IPS-11a (cell line): Measurements from ENCODE around the gene MAPK10.
"Not testable (repeated sequence)": the region's sequence is repeated elsewhere in the genome, so short reads cannot be mapped to it uniquely, and the experiment has no call there.

Experiments used
- H3K4me3 ChIP-seq: one replicate; pipeline ENCODE4 v1.5.1; 2013; ENCODE audit warnings: low read depth, low read length, control low read depth

Gene MAPK10

GRCh38 chr4:86114563-86114962 is 245.3 kb downstream of the MAPK10 start:
- no peak overlapping the region for H3K4me3 ChIP-seq

GRCh38 chr4:86108834-86109233 is 251.0 kb downstream of the MAPK10 start:
- H3K4me3 ChIP-seq: no peak overlapping the region

- no peak overlapping the region for H3K4me3 ChIP-seq
Measured at GRCh38 chr4:86108137-86108536, 251.7 kb downstream of the MAPK10 start.

GRCh38 chr4:86107112-86107511 is 252.7 kb downstream of the MAPK10 start:
- no peak overlapping the region for H3K4me3 ChIP-seq

- no peak overlapping the region for H3K4me3 ChIP-seq
Measured at GRCh38 chr4:86106475-86106874, 253.4 kb downstream of the MAPK10 start.

GRCh38 chr4:86101841-86102240 is 258.0 kb downstream of the MAPK10 start:
- no peak overlapping the region for H3K4me3 ChIP-seq

- H3K4me3 ChIP-seq: no peak overlapping the region
Measured at GRCh38 chr4:86101410-86101809, 258.4 kb downstream of the MAPK10 start.

- no peak overlapping the region for H3K4me3 ChIP-seq
Measured at GRCh38 chr4:86100539-86101215, 259.2 kb downstream of the MAPK10 start.

GRCh38 chr4:86099348-86099747 is 260.5 kb downstream of the MAPK10 start:
- no peak overlapping the region for H3K4me3 ChIP-seq

GRCh38 chr4:86098691-86099090 is 261.2 kb downstream of the MAPK10 start:
- no peak overlapping the region for H3K4me3 ChIP-seq

- no peak overlapping the region for H3K4me3 ChIP-seq
Measured at GRCh38 chr4:86096373-86096772, 263.5 kb downstream of the MAPK10 start.

- no peak overlapping the region for H3K4me3 ChIP-seq
Measured at GRCh38 chr4:86092684-86093083, 267.2 kb downstream of the MAPK10 start.

- no peak overlapping the region for H3K4me3 ChIP-seq
Measured at GRCh38 chr4:86091201-86091600, 268.7 kb downstream of the MAPK10 start.

GRCh38 chr4:86089781-86090323 is 270.0 kb downstream of the MAPK10 start:
- no peak overlapping the region for H3K4me3 ChIP-seq

- no peak overlapping the region for H3K4me3 ChIP-seq
Measured at GRCh38 chr4:86089053-86089452, 270.8 kb downstream of the MAPK10 start.

- H3K4me3 ChIP-seq: not testable (repeated sequence)
Measured at GRCh38 chr4:86075796-86076195, 284.1 kb downstream of the MAPK10 start.

- H3K4me3 ChIP-seq: no peak overlapping the region
Measured at GRCh38 chr4:86060341-86060740, 299.5 kb downstream of the MAPK10 start.

GRCh38 chr4:86058621-86059020 is 301.2 kb downstream of the MAPK10 start:
- H3K4me3 ChIP-seq: no peak overlapping the region

- H3K4me3 ChIP-seq: no peak overlapping the region
Measured at GRCh38 chr4:86055898-86056297, 304.0 kb downstream of the MAPK10 start.

GRCh38 chr4:86054286-86055032 is 305.4 kb downstream of the MAPK10 start:
- no peak overlapping the region for H3K4me3 ChIP-seq

- H3K4me3 ChIP-seq: no peak overlapping the region
Measured at GRCh38 chr4:86050496-86050895, 309.4 kb downstream of the MAPK10 start.

- H3K4me3 ChIP-seq: no peak overlapping the region
Measured at GRCh38 chr4:86048426-86048825, 311.4 kb downstream of the MAPK10 start.
